ENCODE measurements around the gene NEK2.
"Not testable (repeated sequence)": the region's sequence is repeated elsewhere in the genome, so short reads cannot be mapped to it uniquely, and the experiment has no call there.

Gene NEK2

DNA sequence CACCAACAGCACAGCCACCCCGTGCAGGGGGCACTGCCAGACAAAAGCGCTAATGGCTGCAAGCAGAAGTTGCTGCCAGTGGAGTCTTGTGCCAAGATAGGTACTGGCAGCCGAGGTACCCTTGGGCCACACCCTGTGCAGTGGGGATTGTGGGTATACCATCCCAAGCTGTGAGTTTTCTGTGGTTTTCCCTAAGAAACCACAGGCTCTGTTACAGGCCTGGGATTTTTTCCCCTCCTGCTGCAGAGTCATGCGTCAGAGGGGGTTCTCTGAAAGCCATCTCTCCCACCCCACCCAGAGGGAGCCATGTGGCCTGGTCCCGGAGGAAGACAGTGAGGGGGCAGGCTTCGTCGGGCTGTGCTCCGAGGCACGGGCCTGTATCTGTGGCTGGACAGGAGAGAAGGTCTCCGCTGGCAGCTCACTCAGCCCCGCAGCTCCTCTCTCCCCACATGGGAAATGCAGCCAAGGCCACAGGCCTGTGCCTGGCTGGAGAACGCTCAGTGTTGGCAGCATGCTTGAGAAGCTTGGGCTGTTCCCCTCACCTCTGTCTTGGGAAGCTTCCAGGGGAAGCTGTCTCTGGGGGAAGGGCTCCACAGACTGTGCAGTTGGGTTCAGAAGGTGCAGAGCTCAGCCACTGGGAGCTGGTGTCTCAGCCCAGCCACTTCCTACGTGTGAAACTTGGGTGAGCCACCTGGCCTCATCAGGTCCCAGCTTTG lies 42.5 kb downstream of the NEK2 start:
- no peak for DNase-seq (ENCODE audit: low read depth in 3 of 3)

GRCh38 chr1:211632117-211632807 lies 43.2 kb downstream of the NEK2 start:
- DNase-seq (ENCODE audit: low read depth in 3 of 3): no peak

GRCh38 chr1:211631168-211631567 lies 44.3 kb downstream of the NEK2 start:
- no peak for DNase-seq (ENCODE audit: low read depth in 3 of 3)

DNA sequence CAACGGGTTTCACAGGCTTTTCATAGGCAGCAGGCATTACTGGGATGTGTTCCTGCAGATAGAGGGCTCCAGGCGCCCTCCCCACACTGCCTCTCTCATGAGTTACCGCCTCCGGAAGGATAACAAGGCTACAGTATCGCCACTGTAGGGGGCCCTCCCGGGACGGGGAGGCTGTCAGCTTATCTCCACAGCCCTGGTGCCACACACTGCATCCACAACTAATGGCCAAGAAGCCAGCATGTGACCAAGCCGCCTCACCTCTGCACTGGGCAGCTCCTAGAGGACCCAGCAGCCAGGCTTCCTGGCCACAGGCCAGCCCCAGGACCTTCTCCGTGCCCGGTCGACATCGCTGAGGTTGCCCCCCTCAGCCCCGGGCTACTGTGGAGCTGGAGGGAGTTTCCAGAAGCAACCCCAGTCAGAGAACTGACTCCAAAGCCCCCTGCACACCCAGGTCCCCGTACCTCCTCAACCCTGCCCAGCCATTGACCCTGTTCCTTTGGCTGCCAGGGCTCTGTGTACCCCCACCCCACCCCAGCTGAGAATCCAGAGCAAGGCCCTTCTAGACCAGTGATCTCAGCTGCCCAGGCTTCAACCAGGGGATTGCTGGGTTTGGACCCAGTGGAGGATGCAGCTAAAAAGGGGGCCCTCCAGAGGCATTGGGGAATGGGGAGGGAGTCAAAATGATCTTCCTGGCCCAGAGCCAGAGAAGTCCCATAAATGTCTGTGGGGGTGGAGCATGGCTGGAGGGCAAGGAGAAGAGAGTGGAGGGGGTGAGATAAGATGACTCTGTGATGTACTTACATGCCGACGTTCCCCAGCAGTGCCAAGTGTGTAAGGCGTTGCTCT lies 45.0 kb downstream of the NEK2 start:
- no peak for DNase-seq (ENCODE audit: low read depth in 3 of 3)

- DNase-seq (ENCODE audit: low read depth in 3 of 3): no peak
Measured at GRCh38 chr1:211628417-211628816, 47.0 kb downstream of the NEK2 start.

- no peak for DNase-seq (ENCODE audit: low read depth in 3 of 3)
Measured at GRCh38 chr1:211627259-211627658, 48.2 kb downstream of the NEK2 start.

- DNase-seq (ENCODE audit: low read depth in 3 of 3): not testable (repeated sequence)
Measured at GRCh38 chr1:211625866-211626265, 49.6 kb downstream of the NEK2 start.

DNA sequence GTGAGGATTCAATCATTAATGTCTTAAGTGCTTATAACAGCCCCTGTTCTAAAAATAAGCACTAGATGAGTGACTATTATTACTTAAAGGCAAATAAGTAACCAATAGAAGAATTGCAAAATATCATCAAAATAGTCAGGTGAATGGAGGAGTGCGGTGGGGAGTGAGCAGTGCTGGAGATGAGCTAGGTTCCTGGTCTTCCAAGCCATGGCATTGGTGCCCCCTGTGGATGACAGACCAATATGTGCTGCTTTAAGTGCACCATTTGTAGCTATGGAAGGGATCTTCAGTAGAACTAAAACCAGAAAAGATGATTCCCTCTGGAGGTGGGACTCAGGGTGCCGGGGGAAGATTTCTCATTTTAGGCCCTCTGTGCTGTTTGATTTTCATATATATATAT lies 50.4 kb downstream of the NEK2 start:
- no peak for DNase-seq (ENCODE audit: low read depth in 3 of 3)

GRCh38 chr1:211623515-211623914 lies 51.9 kb downstream of the NEK2 start:
- no peak for DNase-seq (ENCODE audit: low read depth in 3 of 3)

GRCh38 chr1:211621447-211622198 lies 53.8 kb downstream of the NEK2 start:
- DNase-seq (ENCODE audit: low read depth in 3 of 3): no peak

- no peak for DNase-seq (ENCODE audit: low read depth in 3 of 3)
Measured at GRCh38 chr1:211620097-211620496, 55.3 kb downstream of the NEK2 start.

GRCh38 chr1:211619033-211619996 lies 56.1 kb downstream of the NEK2 start:
- no peak for DNase-seq (ENCODE audit: low read depth in 3 of 3)

- DNase-seq (ENCODE audit: low read depth in 3 of 3): no peak
Measured at GRCh38 chr1:211616965-211617297, 58.5 kb downstream of the NEK2 start.

DNA sequence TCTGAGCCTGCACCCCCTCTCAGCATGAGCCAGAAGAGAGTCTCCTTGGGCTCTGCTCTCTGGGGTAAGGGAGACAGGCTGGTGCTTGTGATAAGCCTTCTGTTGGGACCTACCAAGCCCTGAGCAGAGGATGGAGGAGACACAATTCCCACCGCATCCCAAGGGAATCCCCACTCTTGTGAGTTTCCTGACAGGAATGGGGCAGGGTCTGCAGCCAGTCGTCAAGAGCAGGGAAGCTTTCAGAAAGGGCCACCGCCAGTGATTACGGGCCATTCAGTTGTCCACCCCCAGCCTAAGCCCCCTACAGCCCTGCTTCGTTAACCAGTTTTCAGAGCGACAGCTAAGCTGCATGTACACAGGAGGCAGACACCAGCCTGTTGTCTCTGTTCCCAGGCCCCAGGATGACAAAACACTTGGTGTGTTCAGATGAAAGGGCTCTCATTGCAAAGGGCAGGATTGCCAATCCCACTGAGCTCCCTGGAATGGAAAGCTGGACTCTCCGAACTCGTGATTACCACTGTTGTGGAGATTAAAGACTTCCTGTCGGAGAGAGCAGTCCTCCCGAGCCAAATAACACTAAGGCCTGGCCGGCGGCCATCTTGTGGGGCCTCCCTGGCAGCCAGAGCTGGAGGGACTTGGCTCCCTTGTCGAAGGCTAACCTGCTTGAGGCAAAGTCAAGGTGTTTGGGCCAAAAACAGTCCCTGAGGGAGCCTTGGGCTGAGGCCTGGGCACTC lies 59.0 kb downstream of the NEK2 start:
- no peak for DNase-seq (ENCODE audit: low read depth in 3 of 3)

- no peak for DNase-seq (ENCODE audit: low read depth in 3 of 3)
Measured at GRCh38 chr1:211614615-211615014, 60.8 kb downstream of the NEK2 start.

DNA sequence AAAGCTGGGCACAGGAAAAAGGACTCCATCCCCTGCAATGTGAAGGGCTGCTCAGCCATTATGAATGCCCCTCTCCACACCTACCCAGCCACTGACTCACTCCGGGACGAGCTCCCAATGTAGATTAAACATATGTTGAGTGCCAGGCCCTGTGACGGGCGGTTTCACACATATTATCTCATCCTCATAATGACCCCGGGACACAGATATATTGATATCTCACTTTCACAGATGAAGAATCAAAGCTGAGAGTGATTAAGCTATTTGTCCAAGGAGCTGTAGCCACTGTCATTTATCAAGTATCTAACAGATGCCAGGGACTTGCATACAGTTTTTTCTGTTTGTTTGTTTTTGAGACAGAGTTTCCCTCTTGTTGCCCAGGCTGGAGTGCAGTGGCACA lies 61.5 kb downstream of the NEK2 start:
- no peak for DNase-seq (ENCODE audit: low read depth in 3 of 3)

- DNase-seq (ENCODE audit: low read depth in 3 of 3): no peak
Measured at GRCh38 chr1:211613108-211613947, 62.1 kb downstream of the NEK2 start.

DNA sequence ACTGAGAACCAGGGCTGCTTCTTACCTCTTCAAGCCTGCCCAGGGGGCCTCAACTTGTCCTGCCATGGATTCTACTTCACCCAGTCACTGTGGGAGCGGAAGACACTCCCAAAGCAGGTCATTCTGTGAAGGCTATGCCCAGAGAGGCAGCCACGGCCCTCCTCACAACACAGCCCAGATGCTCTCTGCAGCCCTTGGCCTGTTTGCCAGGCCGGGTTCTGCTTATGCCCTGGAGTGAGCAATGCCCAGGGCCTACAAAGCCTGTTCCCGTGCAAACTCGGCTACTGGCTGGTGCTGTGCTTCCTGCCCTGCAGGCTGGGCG lies 62.7 kb downstream of the NEK2 start:
- DNase-seq (ENCODE audit: low read depth in 3 of 3): no peak
